Measurements from ENCODE around the gene ATF7IP.
"Not testable (repeated sequence)": the region's sequence is repeated elsewhere in the genome, so short reads cannot be mapped to it uniquely, and the experiment has no call there.

The ATF7IP gene, protein sequence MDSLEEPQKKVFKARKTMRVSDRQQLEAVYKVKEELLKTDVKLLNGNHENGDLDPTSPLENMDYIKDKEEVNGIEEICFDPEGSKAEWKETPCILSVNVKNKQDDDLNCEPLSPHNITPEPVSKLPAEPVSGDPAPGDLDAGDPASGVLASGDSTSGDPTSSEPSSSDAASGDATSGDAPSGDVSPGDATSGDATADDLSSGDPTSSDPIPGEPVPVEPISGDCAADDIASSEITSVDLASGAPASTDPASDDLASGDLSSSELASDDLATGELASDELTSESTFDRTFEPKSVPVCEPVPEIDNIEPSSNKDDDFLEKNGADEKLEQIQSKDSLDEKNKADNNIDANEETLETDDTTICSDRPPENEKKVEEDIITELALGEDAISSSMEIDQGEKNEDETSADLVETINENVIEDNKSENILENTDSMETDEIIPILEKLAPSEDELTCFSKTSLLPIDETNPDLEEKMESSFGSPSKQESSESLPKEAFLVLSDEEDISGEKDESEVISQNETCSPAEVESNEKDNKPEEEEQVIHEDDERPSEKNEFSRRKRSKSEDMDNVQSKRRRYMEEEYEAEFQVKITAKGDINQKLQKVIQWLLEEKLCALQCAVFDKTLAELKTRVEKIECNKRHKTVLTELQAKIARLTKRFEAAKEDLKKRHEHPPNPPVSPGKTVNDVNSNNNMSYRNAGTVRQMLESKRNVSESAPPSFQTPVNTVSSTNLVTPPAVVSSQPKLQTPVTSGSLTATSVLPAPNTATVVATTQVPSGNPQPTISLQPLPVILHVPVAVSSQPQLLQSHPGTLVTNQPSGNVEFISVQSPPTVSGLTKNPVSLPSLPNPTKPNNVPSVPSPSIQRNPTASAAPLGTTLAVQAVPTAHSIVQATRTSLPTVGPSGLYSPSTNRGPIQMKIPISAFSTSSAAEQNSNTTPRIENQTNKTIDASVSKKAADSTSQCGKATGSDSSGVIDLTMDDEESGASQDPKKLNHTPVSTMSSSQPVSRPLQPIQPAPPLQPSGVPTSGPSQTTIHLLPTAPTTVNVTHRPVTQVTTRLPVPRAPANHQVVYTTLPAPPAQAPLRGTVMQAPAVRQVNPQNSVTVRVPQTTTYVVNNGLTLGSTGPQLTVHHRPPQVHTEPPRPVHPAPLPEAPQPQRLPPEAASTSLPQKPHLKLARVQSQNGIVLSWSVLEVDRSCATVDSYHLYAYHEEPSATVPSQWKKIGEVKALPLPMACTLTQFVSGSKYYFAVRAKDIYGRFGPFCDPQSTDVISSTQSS

DNA sequence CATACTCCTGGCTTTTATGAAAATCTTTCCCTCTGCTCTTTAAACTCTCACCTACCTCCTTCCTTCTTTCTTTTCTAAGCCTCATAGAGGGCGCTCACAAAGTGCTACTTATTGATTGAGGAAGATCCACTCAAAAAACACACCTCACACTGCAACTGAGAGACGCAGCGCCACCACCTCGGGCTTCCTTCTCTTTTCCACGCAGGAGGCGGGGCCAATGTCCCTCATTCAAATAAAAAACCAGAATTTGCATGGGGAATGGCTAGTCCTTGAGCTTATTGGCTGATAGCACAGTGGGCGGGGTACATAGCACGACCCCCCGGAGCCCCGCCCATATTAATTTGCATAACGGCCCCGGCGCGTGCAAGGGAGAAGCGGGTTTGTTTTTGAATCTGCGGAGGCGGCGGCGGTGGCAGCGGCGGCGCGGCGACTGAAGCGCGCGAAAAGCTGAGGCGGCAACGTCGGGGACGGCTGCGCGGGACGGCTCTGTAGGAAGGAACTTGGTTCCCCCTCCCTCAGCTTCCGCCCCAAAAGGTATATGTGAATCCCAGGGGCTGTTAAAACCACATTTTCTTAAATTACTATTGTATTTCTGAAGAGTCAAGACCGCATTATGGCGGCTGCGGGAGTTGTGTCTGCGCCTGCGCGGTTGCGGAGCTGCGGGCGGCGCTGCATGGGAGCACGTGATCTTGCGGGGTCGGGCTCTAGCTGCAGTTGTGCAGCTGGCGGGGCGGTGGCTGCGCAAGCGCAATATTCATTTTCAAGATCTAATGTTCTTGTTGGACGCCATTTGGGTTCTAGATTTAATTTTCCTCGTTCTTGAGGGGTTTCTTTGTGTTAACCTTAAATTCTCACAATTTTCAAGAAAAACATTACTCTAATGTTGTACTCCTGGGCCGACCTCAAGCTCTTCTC is at the start of gene ATF7IP:
Gene ATF7IP (plus strand): TSS at position 389 of the 915 bp plus-strand sequence. CDS start 58,234 bp downstream, outside the sequence.
- DNase-seq (ENCODE audit: low read depth, low spot score) = peak; percentile 88
- peak within 1 kb of the TSS; percentile 92 for H3K27ac ChIP-seq

DNA sequence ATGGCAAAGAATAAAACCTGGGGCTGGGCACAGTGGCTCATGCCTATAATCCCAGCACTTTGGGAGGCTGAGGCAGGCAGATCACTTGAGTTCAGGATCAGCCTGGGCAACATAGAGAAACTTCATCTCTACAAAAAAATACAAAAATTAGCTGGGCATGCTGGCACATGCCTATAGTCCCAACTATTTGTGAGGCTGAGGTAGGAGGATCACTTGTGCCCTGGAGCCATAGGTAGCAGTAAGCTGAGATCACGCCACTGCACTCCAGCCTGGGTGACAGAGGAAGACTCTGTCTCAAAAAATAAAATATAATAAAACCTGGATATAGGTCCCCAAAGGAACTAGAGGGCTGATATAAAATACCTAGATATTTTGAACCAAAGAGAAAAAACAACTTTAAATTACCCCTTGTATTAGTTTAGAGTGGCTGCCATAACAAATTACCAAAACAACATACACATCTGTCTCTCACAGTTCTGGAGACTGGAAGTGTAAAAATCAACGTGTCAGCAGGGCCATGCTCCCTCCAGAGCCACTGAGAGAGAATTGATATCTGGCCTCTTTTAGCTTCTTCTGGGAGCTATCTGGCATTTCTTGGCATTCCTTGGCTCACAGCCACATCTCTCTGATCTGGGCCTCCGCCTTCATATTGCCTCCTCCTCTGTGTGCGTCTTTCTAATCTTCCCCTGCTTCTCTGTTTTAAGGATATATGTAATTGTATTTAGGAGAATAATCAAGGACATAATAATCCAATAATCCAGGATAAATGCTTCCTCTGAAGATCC is 47.9 kb upstream of the ATF7IP start:
- peak overlapping the region; percentile 39 for H3K27ac ChIP-seq
- DNase-seq (ENCODE audit: low read depth, low spot score) = peak; percentile 3

DNA sequence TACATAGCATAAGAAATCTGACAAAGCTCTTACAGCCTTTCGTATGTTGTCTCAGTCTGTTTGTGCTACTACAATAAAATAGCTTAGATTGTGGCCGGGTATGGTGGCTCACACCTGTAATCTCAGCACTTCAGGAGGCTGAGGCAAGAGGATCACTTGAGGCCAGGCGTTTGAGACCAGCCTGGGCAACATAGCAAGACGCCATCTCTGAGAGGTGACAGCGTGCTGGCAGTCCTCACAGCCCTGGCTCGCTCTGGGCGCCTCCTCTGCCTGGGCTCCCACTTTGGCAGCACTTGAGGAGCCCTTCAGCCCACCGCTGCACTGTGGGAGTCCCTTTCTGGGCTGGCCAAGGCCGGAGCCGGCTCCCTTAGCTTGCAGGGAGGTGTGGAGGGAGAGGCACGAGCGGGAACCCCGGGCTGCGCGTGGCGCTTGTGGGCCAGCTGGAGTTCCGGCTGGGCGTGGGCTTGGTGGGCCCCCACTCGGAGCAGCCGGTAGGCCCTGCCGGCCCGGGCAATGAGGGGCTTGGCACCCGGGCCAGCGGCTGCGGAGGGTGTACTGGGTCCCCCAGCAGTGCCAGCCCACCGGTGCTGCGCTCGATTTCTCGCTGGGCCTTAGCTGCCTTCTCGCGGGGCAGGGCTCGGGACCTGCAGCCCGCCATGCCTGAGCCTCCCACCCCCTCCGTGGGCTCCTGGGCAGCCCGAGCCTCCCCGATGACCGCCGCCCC is 45.6 kb upstream of the ATF7IP start:
- H3K27ac ChIP-seq; DNase-seq (ENCODE audit: low read depth, low spot score): not testable (repeated sequence)

DNA sequence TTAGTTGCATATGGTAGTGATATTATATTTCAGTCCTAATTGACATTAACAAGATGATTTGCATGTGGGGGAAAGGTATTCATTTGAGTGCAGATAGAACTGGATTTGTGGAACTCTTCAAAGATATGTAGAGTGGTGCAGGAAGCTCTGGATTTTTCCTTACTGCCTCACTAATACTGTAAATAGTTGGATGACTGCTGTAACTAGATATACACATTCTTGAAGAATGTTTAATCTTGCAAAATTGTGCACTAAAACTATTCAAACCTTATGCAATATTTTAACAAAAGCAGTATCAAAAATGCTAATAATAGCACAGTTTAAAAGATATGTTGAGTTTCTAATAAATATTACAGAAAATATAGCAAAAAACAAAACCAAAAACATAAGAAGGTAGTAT is 43.1 kb upstream of the ATF7IP start:
- no peak overlapping the region for H3K27ac ChIP-seq
- no peak for DNase-seq (ENCODE audit: low read depth, low spot score)

DNA sequence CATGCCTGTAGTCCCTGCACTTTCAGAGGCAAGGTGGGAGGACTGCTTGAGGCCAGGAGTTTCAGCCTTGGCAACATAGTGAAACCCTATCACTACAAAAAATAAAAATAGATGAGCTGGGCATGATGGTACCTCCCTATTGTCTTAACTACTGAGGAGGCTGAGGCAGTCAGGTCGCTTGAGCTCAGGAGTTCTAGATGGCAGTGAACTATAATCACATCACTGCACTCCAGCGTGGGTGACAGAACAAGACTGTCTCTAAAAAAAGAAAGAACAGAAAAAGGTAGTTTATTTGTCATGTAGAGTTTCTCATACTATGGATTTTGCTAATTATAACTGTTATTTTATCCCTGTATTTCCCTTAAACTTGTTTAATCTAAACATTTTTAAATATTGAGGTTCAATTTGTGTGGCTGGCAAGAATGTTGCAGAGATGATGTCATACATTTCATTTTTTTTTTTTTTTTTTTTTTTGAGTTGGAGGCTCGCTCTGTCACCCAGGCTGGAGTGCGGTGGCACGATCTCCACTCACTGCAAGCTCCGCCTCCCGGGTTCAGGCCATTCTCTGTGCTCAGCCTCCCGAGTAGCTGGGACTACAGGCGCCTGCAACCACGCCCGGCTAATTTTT is 39.7 kb upstream of the ATF7IP start:
- DNase-seq (ENCODE audit: low read depth, low spot score) = no peak
- H3K27ac ChIP-seq = no peak overlapping the region

DNA sequence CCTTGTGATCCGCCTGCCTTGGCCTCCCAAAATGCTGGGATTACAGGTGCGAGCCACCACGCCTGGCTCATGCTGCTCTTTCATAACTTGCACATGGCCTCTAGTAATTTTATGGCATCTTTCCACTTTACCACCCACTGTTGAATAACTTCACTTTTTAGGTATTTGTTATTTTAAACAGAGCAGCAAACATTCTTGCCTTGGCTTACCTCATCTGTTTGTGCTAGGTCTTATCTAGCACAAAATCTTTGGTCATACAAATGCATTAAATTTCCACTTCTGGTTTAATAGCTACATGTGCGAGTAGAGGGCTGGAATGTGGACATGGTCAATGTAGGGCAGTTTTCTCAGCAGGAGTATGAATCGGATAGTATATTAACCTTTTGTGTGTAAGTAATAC is 38.8 kb upstream of the ATF7IP start:
- DNase-seq (ENCODE audit: low read depth, low spot score) = no peak
- H3K27ac ChIP-seq = no peak overlapping the region

DNA sequence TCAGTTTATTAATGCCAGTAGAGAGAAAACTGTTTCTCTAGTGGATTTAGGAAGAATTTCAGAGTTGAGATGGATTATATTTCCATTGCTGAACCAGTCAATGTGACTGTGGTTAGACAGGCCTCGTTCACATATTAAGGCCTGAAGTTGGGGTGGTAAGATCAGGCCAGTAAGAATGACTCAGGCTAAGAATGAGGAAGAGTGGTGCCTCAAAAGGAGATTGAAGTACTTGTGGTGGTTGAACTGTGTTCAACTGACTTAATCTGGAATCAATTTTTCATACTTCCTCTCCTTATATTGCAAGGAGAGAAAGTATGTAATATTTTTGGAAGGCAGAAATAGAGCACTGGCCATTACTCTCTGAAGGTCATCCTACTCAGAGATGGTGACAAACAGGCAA is 37.8 kb upstream of the ATF7IP start:
- H3K27ac ChIP-seq = peak overlapping the region; percentile 35
- DNase-seq (ENCODE audit: low read depth, low spot score) = peak; percentile 36

DNA sequence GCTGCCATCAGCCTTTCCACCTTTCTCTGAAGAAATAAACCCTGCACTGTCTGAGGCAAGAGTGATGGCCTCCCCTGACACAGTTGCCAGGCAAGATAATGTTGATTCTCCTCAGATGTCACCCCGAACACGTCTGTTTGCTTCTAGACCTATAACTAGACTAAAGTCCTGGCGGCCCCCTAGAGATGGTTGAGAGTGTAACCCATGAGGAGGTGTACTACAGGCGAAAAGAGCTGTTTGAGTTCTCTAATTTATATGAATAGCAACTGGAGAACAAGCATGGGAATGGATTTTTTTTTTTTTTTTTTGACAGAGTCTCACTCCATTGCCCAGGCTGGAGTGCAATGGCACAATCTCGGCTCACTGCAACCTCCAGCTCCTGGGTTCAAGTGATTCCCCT is 33.0 kb upstream of the ATF7IP start:
- H3K27ac ChIP-seq = no peak overlapping the region
- DNase-seq (ENCODE audit: low read depth, low spot score) = no peak

DNA sequence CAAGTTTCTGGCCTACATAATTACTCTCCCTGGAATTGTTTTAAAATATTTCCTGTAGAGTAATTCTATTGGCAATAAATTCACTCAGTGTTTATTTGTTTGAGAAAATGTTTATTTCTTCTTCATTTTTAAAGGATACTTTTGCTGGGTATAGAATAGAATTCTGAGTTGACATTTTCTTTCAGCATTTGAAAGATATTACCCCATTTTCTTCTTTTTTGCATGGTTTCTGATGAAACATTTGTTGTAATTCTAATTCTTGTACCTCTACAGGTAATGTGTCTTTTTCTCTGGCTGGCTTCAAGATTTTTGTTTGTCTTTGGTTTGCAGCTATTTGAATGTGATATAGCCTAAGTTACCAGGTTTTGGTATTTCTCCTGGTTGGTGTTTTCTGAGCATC is 25.1 kb upstream of the ATF7IP start:
- no peak for DNase-seq (ENCODE audit: low read depth, low spot score)
- no peak overlapping the region for H3K27ac ChIP-seq

DNA sequence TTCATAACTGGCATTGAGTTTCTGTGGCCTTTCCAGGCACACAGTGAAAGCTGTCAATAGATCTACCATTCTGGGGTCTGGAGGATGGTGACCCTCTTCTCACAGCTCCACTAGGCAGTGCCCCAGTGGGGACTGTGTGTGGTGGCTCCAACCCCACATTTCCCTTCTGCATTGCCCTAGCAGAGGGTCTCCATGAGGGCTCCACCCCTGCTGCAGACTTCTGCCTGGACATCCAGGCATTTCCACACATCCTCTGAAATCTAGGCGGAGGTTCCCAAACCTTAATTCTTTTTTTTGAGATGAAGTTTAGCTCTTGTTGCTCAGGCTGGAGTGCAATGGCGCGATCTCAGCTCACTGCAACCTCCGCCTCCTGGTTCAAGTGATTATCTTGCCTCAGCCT is 14.0 kb upstream of the ATF7IP start:
- H3K27ac ChIP-seq; DNase-seq (ENCODE audit: low read depth, low spot score): not testable (repeated sequence)

DNA sequence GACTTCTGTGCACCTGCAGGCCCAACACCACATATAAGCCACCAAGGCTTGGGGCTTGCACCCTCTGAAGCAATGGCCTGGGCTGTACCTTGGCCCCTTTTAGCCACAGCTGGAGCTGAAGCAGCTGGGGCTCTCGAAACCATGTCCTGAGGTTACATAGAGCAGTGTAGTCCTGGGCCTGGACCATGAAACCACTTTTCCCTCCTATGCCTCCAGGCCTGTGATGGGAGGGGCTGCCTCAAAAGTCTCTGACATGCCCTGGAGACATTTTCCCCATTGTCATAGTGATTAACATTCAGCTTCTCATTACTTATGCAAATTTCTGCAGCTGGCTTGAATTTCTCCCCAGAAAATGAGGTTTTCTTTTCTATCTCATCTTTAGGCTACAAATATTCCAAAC is 13.4 kb upstream of the ATF7IP start:
- not testable (repeated sequence) for DNase-seq (ENCODE audit: low read depth, low spot score); H3K27ac ChIP-seq

DNA sequence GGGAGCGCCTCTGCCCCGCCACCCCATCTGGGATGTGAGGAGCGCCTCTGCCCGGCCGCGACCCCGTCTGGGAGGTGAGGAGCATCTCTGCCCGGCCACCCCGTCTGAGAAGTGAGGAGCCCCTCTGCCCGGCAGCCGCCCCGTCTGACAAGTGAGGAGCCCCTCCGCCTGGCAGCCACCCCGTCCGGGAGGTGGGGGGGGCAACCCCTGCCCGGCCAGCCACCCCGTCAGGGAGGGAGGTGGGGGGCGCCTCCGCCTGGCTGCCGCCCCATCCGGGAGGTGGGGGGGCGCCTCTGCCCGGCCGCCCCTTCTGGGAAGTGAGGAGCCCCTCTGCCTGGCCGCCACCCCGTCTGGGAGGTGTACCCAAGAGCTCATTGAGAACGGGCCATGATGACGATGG is 10.8 kb upstream of the ATF7IP start:
- not testable (repeated sequence) for H3K27ac ChIP-seq; DNase-seq (ENCODE audit: low read depth, low spot score)

DNA sequence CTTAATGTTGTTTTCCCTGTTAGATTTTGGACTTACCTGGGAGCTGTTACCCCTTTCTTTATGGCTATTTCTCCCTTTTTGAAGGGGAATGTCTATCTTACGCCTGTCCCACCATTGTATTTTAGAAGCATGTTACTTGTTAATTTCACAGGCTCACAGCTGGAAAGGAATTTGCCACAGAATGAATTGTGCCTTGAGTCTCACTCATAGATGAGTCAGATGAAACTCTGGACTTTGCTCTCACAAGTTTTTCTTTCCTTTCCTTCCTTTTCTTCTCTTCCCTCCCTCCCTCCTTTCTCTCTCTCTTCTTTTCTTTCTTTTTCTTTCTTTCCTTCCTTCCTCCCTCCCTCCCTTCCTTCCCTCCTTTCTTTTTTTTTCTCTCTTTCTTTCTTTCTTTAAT is 9.3 kb upstream of the ATF7IP start:
- no peak for DNase-seq (ENCODE audit: low read depth, low spot score)
- no peak overlapping the region for H3K27ac ChIP-seq

DNA sequence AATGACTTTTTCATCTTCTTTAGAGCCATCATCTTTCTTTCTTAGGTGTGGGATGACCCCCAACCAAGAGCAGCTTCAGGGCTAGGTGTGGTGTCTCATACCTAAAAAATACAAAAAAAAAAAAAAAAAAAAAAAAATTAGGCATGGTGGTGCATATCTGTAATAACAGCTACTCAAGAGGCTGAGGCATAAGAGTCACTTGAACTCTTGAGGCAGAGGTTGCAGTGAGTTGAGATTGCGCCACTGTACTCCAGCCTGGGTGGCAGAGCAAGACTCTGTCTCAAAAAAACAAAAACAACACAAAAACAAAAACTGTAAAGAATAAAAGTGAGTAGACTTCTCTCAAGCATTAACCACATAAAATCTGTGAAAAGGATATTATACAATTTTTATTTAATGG is 8.0 kb upstream of the ATF7IP start:
- no peak for DNase-seq (ENCODE audit: low read depth, low spot score)
- H3K27ac ChIP-seq = no peak overlapping the region

DNA sequence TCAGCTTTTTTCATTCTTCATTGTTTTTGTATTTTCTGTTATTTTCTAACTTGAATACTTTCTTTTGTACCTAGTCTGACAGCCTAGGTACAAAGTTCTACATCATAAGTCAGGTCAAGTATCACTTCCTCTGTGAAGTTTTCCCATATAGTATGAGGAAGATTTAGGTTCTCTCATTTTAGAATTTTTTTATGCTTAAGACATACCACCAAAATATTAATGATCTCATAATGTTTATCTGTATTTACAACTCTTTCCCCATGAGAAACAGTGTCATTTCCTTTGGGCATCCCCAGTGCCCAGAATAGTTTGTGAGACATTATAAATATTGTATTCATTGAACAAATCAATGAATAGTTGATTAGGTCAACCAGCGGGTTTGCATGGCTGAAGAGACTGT is 3.1 kb upstream of the ATF7IP start:
- no peak overlapping the region for H3K27ac ChIP-seq
- DNase-seq (ENCODE audit: low read depth, low spot score) = no peak

DNA sequence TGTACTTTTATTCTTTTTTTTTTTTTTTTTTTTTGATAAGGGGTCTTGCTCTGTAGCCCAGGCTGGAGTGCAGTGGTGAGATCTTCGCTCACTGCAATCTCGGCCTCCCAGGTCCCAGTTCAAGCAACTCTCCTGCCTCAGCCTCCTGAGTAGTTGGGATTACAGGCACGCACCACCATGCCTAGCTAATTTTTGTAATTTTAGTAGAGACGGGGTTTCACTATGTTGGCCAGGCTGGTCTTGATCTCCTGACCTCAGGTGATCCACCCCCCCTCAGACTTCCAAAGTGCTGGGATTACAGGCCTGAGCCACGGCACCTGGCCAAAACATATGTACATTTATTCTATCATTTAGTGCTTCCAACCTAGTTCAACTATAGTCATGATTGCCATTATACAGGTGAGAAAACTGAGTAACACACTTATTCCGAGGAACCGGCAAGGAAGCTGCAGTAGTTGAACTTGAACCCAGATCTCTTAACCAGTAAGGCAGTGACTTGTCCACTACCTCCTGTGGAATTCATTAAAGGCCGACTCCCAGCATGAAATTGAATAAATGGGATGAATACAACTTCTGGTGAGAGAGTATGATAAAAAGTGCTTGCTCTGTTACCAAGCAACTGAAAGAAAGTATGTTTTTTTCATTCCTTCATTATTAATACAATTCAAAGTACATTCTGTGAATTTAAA is 755 bp upstream of the ATF7IP start:
- peak overlapping the region; percentile 92 for H3K27ac ChIP-seq
- no peak for DNase-seq (ENCODE audit: low read depth, low spot score)

All from epithelial cell of prostate (primary cell).